Keratinocyte (primary cell): ENCODE results near the gene INPP5A. TPM values are rescaled to one million over a fixed set of nuclear protein-coding genes. Genes with fewer than 3 reads are reported as not detected.

Source experiments
- DNase-seq: peaks from one replicate; pipeline ENCODE4 v3.0.0-alpha.2; 2011; ENCODE audit warnings: low read depth, missing footprints, low spot score
- FAIRE-seq: peaks from 2 replicates; lab custom pipeline; 2011; peaks lifted over from hg19 to GRCh38; lab: Jason Lieb, UNC
- H2AFZ ChIP-seq: 2 replicates; pipeline ENCODE4 v1.6.0; 2012; ENCODE audit warnings: low read length, control low read depth, inconsistent platforms; ENCODE audit not compliant: control insufficient read depth
- H3K27ac ChIP-seq: 2 replicates; pipeline ENCODE4 v1.5.1; 2011; ENCODE audit warnings: low read length; ENCODE audit not compliant: control insufficient read depth, insufficient read depth
- H3K27me3 ChIP-seq: 3 replicates; pipeline ENCODE4 v1.6.0; 2011; ENCODE audit warnings: low read length; ENCODE audit not compliant: control insufficient read depth, insufficient read depth; ENCODE audit errors: extremely low read depth
- H3K36me3 ChIP-seq, 2 experiments: 2 replicates in 1 of 2; 3 replicates in 1 of 2; pipeline ENCODE4 v1.5.1; 2011; ENCODE audit warnings: low read length in 2 of 2, mild to moderate bottlenecking in 1 of 2; ENCODE audit not compliant: control insufficient read depth in 2 of 2, insufficient read depth in 2 of 2; ENCODE audit errors: extremely low read depth in 1 of 2
- H3K4me1 ChIP-seq: 3 replicates; pipeline ENCODE4 v1.5.1; 2011; ENCODE audit warnings: low read length; ENCODE audit not compliant: control insufficient read depth, insufficient read depth; ENCODE audit errors: extremely low read depth
- H3K4me2 ChIP-seq: 3 replicates; pipeline ENCODE4 v1.6.0; 2011; ENCODE audit warnings: low read depth, low read length; ENCODE audit not compliant: control insufficient read depth, insufficient read depth; ENCODE audit errors: extremely low read depth
- H3K4me3 ChIP-seq, 3 experiments: fragments of 200-600 bp in 1 of 3; sonication (generic) in 1 of 3; 2 replicates in 2 of 3; 3 replicates in 1 of 3; pipeline ENCODE4 v1.5.1; 2011 to 2016; ENCODE audit warnings: low read length in 3 of 3, mild to moderate bottlenecking in 3 of 3, control low read depth in 2 of 3, inconsistent platforms in 1 of 3, low read depth in 1 of 3, mixed read lengths in 1 of 3, mixed run types in 1 of 3, moderate library complexity in 1 of 3; ENCODE audit not compliant: control insufficient read depth in 2 of 3, insufficient read depth in 2 of 3; ENCODE audit errors: extremely low read depth in 1 of 3
- H3K79me2 ChIP-seq: 2 replicates; pipeline ENCODE4 v1.6.0; 2012; ENCODE audit warnings: low read length; ENCODE audit not compliant: control insufficient read depth, insufficient read depth
- H3K9ac ChIP-seq: 3 replicates; pipeline ENCODE4 v1.6.0; 2011; ENCODE audit warnings: low read length; ENCODE audit not compliant: control insufficient read depth, insufficient read depth; ENCODE audit errors: extremely low read depth
- H3K9me1 ChIP-seq: 3 replicates; pipeline ENCODE4 v1.6.0; 2011; ENCODE audit warnings: low read length; ENCODE audit not compliant: control insufficient read depth, insufficient read depth; ENCODE audit errors: extremely low read depth
- H3K9me3 ChIP-seq: 2 replicates; pipeline ENCODE4 v1.5.1; 2012; ENCODE audit warnings: low read depth, low read length; ENCODE audit not compliant: control insufficient read depth
- H4K20me1 ChIP-seq: 3 replicates; pipeline ENCODE4 v1.6.0; 2011; ENCODE audit warnings: low read length; ENCODE audit not compliant: control insufficient read depth, insufficient read depth; ENCODE audit errors: extremely low read depth
- CTCF ChIP-seq, 3 experiments: IDR thresholded peaks in 1 of 3; conservative IDR thresholded peaks in 1 of 3; optimal IDR thresholded peaks in 1 of 3; 2 replicates in 2 of 3; 3 replicates in 1 of 3; pipeline versions ENCODE3 to v1.5.1; 2011; ENCODE audit warnings: low read length in 3 of 3, mild to moderate bottlenecking in 3 of 3, moderate library complexity in 2 of 3, control low read depth in 1 of 3, inconsistent platforms in 1 of 3; ENCODE audit not compliant: insufficient read depth in 2 of 3; ENCODE audit errors: extremely low read depth in 1 of 3
- EZH2 ChIP-seq: IDR thresholded peaks from one replicate; pipeline ENCODE4 v1.6.1; 2012; ENCODE audit warnings: inconsistent platforms, mild to moderate bottlenecking, low read length, moderate library complexity
- dilution Hi-C: fragments of 300-500 bp; cut with MboI; formaldehyde crosslinking; loops from one replicate; pipeline ENCODE4 v1.7.0; 2020; ENCODE audit warnings: low sequenced_read_pairs; ENCODE audit not compliant: extremely low pct_ligation_motif_present
- polyA plus RNA-seq, 5 experiments: library from polyadenylated mRNA; depleted of rRNA in 3 of 5; stranded (reverse) in 3 of 5; stranded (forward) in 1 of 5; unstranded in 1 of 5; fragments of >200 nt; gene quantifications; 1 replicate in 1 of 5; 2 replicates in 3 of 5; 3 replicates in 1 of 5; pipeline versions ENCODE4 v1.2.1 to v1.2.3, GENCODE V29; 2011 to 2012; ENCODE audit warnings: missing spikeins in 2 of 5, low read depth in 1 of 5, low replicate concordance in 1 of 5

The INPP5A gene
- polyA plus RNA-seq, 1 donor (not counting 4 experiments of a cell fraction or from before 2014, with no cell fraction given), result 11.2 TPM

- TF ChIP-seq CTCF (optimal IDR thresholded peaks at IDR 0.05 in 1 of 3, IDR thresholded peaks at IDR 0.05 in 1 of 3, conservative IDR thresholded peaks at IDR 0.05 in 1 of 3; ENCODE audit: extremely low read depth in 1 of 3, insufficient read depth in 2 of 3, low read length in 3 of 3) (no peak), EZH2 (no peak)
- H3K9me3 ChIP-seq, result no peaks in the 10 kb centered on the region
- no peak overlapping the region for H3K9ac ChIP-seq
- H4K20me1 ChIP-seq, result no peaks in the 10 kb centered on the region
- peaks cover 18% of the 10 kb centered on the region for H3K4me1 ChIP-seq
- no peak for DNase-seq
- H3K27me3 ChIP-seq, result no peaks in the 10 kb centered on the region
- no peak overlapping the region for H2AFZ ChIP-seq
- FAIRE-seq, result no peak
- no peak overlapping the region for H3K27ac ChIP-seq
- no peaks in the 10 kb centered on the region for H3K36me3 ChIP-seq
- no peaks in the 10 kb centered on the region for H3K79me2 ChIP-seq
- peaks cover 2% of the 10 kb centered on the region for H3K9me1 ChIP-seq
- H3K4me3 ChIP-seq, result no peak overlapping the region
- dilution Hi-C loops, result no loop called here
- H3K4me2 ChIP-seq, result no peak overlapping the region
Measured at GRCh38 chr10:132663666-132664365, 126.2 kb downstream of the INPP5A start.

GRCh38 chr10:132664407-132664806 lies 126.8 kb downstream of the INPP5A start:
- H3K27me3 ChIP-seq, result no peaks in the 10 kb centered on the region
- H3K27ac ChIP-seq, result no peak overlapping the region
- dilution Hi-C loops, result no loop called here
- peaks cover 18% of the 10 kb centered on the region for H3K4me1 ChIP-seq
- peaks cover 2% of the 10 kb centered on the region for H3K9me1 ChIP-seq
- H3K9me3 ChIP-seq, result no peaks in the 10 kb centered on the region
- H3K9ac ChIP-seq, result no peak overlapping the region
- no peaks in the 10 kb centered on the region for H4K20me1 ChIP-seq
- no peak overlapping the region for H3K4me3 ChIP-seq
- FAIRE-seq, result no peak
- no peaks in the 10 kb centered on the region for H3K36me3 ChIP-seq
- no peak for TF ChIP-seq CTCF (optimal IDR thresholded peaks at IDR 0.05 in 1 of 3, IDR thresholded peaks at IDR 0.05 in 1 of 3, conservative IDR thresholded peaks at IDR 0.05 in 1 of 3; ENCODE audit: extremely low read depth in 1 of 3, insufficient read depth in 2 of 3, low read length in 3 of 3)
- no peak for TF ChIP-seq EZH2
- H3K4me2 ChIP-seq, result no peak overlapping the region
- no peak for DNase-seq
- H3K79me2 ChIP-seq, result no peaks in the 10 kb centered on the region
- no peak overlapping the region for H2AFZ ChIP-seq
